Activated naive CD4-positive, alpha-beta T cell treated with anti-CD3 and anti-CD28 coated beads, Interleukin-2, amount 50 U/mL, for 72 hours (primary cell): ENCODE measurements around the gene AMER3. TPM values are rescaled to one million over a fixed set of nuclear protein-coding genes. Genes with fewer than 3 reads are reported as not detected.

Source experiments
- ATAC-seq, 2 donors: fragments of 150-1000 bp; cut with Tn5 transposase; 2 replicates each; pipeline ENCODE4 v1.10.0; 2021; ENCODE audit warnings: mild to moderate bottlenecking in 2 of 2, moderate library complexity in 2 of 2
- DNase-seq, 2 donors: peaks; one replicate each; pipeline ENCODE4 v3.0.0; 2021 to 2022; ENCODE audit warnings: low spot score in 2 of 2
- H3K27ac Mint-ChIP-seq, 2 donors: one replicate each; pipeline ENCODE4 v1.8.0; 2022; ENCODE audit warnings: mild to moderate bottlenecking in 2 of 2, mixed read lengths in 2 of 2
- H3K36me3 Mint-ChIP-seq, 2 donors: one replicate each; pipeline ENCODE4 v1.8.0; 2022; ENCODE audit warnings: mixed read lengths in 2 of 2
- H3K9me3 Mint-ChIP-seq, 2 donors: one replicate each; pipeline ENCODE4 v1.8.0; 2022; ENCODE audit warnings: mixed read lengths in 2 of 2
- total RNA-seq, 2 donors: library from RNA; stranded (reverse); gene quantifications; one replicate each; pipeline ENCODE4 v1.2.3, GENCODE V29; 2022

AMER3 gene
- total RNA-seq, 2 donors from 2014 or later = not detected

- H3K27ac Mint-ChIP-seq = no peak overlapping the region
- no peaks in the 10 kb centered on the region for H3K36me3 Mint-ChIP-seq
- no peak for DNase-seq
- H3K9me3 Mint-ChIP-seq = no peaks in the 10 kb centered on the region
- no peak for ATAC-seq
Observed at GRCh38 chr2:130765464-130765863, 10.1 kb downstream of the AMER3 start.

GRCh38 chr2:130766037-130766436 lies 10.7 kb downstream of the AMER3 start:
- ATAC-seq = no peak
- Mint-ChIP-seq H3K36me3 (no peaks in the 10 kb centered on the region), H3K9me3 (no peaks in the 10 kb centered on the region)

GRCh38 chr2:130766711-130767407 lies 11.5 kb downstream of the AMER3 start:
- ATAC-seq = no peak

More at GRCh38 chr2:130766037-130766436, 10.7 kb downstream of the AMER3 start:
- H3K27ac Mint-ChIP-seq = no peak overlapping the region
- DNase-seq = no peak

GRCh38 chr2:130767408-130767775 lies 12.1 kb downstream of the AMER3 start:
- no peaks in the 10 kb centered on the region for H3K9me3 Mint-ChIP-seq
- ATAC-seq = no peak
- H3K27ac Mint-ChIP-seq = no peak overlapping the region
- H3K36me3 Mint-ChIP-seq = peaks cover 0 to 3% of the 10 kb centered on the region in 2 donors
- no peak for DNase-seq

More at GRCh38 chr2:130766711-130767407, 11.5 kb downstream of the AMER3 start:
- Mint-ChIP-seq H3K27ac (no peak overlapping the region), H3K9me3 (no peaks in the 10 kb centered on the region), H3K36me3 (no peaks in the 10 kb centered on the region)
- no peak for DNase-seq

GRCh38 chr2:130768191-130768855 lies 13.0 kb downstream of the AMER3 start:
- H3K9me3 Mint-ChIP-seq = no peaks in the 10 kb centered on the region
- DNase-seq (no peak), ATAC-seq (no peak)
- no peak overlapping the region for H3K27ac Mint-ChIP-seq
- peaks cover 0 to 4% of the 10 kb centered on the region in 2 donors for H3K36me3 Mint-ChIP-seq

- Mint-ChIP-seq H3K9me3 (no peaks in the 10 kb centered on the region), H3K27ac (no peak overlapping the region), H3K36me3 (peaks cover 0 to 4% of the 10 kb centered on the region in 2 donors)
- DNase-seq = no peak
- no peak for ATAC-seq
Observed at GRCh38 chr2:130769343-130769907, 14.1 kb downstream of the AMER3 start.

GRCh38 chr2:130776550-130776949 lies 21.2 kb downstream of the AMER3 start:
- Mint-ChIP-seq H3K9me3 (no peaks in the 10 kb centered on the region), H3K27ac (no peak overlapping the region), H3K36me3 (peaks cover 0 to 4% of the 10 kb centered on the region in 2 donors)
- DNase-seq = no peak
- ATAC-seq = no peak

GRCh38 chr2:130778781-130779180 lies 23.4 kb downstream of the AMER3 start:
- Mint-ChIP-seq H3K36me3 (no peaks in the 10 kb centered on the region), H3K9me3 (no peaks in the 10 kb centered on the region), H3K27ac (no peak overlapping the region)
- no peak for DNase-seq
- no peak for ATAC-seq

GRCh38 chr2:130785466-130786055 lies 30.2 kb downstream of the AMER3 start:
- ATAC-seq (no peak), DNase-seq (no peak)
- no peaks in the 10 kb centered on the region for H3K9me3 Mint-ChIP-seq
- H3K36me3 Mint-ChIP-seq = no peaks in the 10 kb centered on the region
- H3K27ac Mint-ChIP-seq = no peak overlapping the region

GRCh38 chr2:130786076-130786475 lies 30.7 kb downstream of the AMER3 start:
- no peak overlapping the region for H3K27ac Mint-ChIP-seq
- DNase-seq (no peak), ATAC-seq (no peak)
- H3K36me3 Mint-ChIP-seq = no peaks in the 10 kb centered on the region
- H3K9me3 Mint-ChIP-seq = no peaks in the 10 kb centered on the region

GRCh38 chr2:130787841-130788240 lies 32.5 kb downstream of the AMER3 start:
- no peaks in the 10 kb centered on the region for H3K9me3 Mint-ChIP-seq
- H3K27ac Mint-ChIP-seq = no peak overlapping the region
- DNase-seq (no peak), ATAC-seq (no peak)
- no peaks in the 10 kb centered on the region for H3K36me3 Mint-ChIP-seq

GRCh38 chr2:130790312-130790711 lies 35.0 kb downstream of the AMER3 start:
- H3K36me3 Mint-ChIP-seq = no peaks in the 10 kb centered on the region
- DNase-seq (no peak), ATAC-seq (no peak)

GRCh38 chr2:130790804-130791616 lies 35.7 kb downstream of the AMER3 start:
- H3K9me3 Mint-ChIP-seq = no peaks in the 10 kb centered on the region

More at GRCh38 chr2:130790312-130790711, 35.0 kb downstream of the AMER3 start:
- no peaks in the 10 kb centered on the region for H3K9me3 Mint-ChIP-seq
- no peak overlapping the region for H3K27ac Mint-ChIP-seq

GRCh38 chr2:130791617-130791939 lies 36.2 kb downstream of the AMER3 start:
- no peaks in the 10 kb centered on the region for H3K9me3 Mint-ChIP-seq
- H3K27ac Mint-ChIP-seq = no peak overlapping the region
- no peaks in the 10 kb centered on the region for H3K36me3 Mint-ChIP-seq
- DNase-seq (no peak), ATAC-seq (no peak)

More at GRCh38 chr2:130790804-130791616, 35.7 kb downstream of the AMER3 start:
- ATAC-seq (no peak), DNase-seq (no peak)
- H3K27ac Mint-ChIP-seq = no peak overlapping the region
- no peaks in the 10 kb centered on the region for H3K36me3 Mint-ChIP-seq

- no peaks in the 10 kb centered on the region for H3K9me3 Mint-ChIP-seq
- ATAC-seq = no peak
- H3K27ac Mint-ChIP-seq = no peak overlapping the region
- H3K36me3 Mint-ChIP-seq = no peaks in the 10 kb centered on the region
- no peak for DNase-seq
Observed at GRCh38 chr2:130795431-130795830, 40.1 kb downstream of the AMER3 start.

GRCh38 chr2:130796290-130796689 lies 41.0 kb downstream of the AMER3 start:
- Mint-ChIP-seq H3K9me3 (no peaks in the 10 kb centered on the region), H3K27ac (no peak overlapping the region), H3K36me3 (no peaks in the 10 kb centered on the region)
- no peak for ATAC-seq
- DNase-seq = no peak
